Measurements from ENCODE around the gene RASA3.

RASA3 gene

DNA sequence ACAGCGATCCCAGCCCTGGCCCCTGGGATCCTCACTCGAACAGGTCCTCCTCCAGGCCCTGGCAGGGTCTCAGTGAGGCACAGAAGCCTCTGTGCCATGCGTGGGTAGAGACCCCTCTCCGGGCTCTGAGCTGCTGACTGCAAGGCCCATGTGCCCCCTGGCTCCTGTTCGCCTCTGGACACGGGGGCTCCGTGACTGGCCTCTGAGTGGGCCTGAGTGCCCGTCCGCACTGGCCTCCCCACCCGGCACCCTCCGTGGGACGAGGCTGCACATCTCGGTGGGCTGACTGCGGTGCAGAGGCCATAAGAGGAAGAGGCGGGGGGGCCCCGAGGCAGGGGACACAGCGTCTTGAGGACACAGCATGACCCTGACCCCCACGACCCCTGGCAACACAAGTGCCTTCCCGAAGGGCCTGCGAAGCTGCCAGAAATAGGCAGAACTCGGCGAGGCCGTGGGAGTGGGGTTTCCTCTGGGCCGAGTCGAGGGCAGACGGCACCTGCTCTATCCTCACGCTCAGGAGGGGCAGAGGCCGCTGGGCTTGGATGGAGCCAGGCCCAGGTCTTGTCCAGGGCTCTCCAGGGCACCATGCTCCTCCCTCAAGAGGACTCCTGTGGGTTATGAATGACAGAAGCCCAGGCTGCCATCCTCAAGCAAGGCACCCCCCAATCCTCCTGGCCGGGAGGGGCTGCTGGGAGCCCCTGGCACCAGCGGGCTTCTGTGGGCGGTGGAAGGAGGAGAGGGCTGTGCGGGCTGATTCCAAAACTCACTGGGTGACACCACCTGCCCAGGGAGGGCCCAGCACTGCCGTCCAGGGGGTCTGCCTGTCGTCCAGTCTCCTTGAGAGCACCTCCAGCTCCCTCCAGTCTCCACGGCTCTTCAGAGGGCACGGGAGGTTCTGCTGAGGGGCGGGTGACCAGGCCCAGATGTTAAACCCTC, 52.6 kb downstream of the RASA3 start:
- H3K27me3 ChIP-seq (ENCODE audit: insufficient read depth, poor library complexity, severe bottlenecking), result no peaks in the 10 kb centered on the region
- H3K4me3 ChIP-seq (replicated peaks; ENCODE audit: insufficient read depth, low read length), result no peak overlapping the region
- no peak overlapping the region for H3K27ac ChIP-seq (replicated peaks)
- TF ChIP-seq SPI1 (IDR thresholded peaks at IDR 0.05; ENCODE audit: borderline replicate concordance, low read depth) (no peak), POLR2AphosphoS5 (IDR thresholded peaks at IDR 0.05; ENCODE audit: low read depth) (no peak), GABPA (IDR thresholded peaks at IDR 0.05; ENCODE audit: low read depth) (no peak)
- TF ChIP-seq, protein P1, sequence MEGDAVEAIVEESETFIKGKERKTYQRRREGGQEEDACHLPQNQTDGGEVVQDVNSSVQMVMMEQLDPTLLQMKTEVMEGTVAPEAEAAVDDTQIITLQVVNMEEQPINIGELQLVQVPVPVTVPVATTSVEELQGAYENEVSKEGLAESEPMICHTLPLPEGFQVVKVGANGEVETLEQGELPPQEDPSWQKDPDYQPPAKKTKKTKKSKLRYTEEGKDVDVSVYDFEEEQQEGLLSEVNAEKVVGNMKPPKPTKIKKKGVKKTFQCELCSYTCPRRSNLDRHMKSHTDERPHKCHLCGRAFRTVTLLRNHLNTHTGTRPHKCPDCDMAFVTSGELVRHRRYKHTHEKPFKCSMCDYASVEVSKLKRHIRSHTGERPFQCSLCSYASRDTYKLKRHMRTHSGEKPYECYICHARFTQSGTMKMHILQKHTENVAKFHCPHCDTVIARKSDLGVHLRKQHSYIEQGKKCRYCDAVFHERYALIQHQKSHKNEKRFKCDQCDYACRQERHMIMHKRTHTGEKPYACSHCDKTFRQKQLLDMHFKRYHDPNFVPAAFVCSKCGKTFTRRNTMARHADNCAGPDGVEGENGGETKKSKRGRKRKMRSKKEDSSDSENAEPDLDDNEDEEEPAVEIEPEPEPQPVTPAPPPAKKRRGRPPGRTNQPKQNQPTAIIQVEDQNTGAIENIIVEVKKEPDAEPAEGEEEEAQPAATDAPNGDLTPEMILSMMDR (IDR thresholded peaks at IDR 0.05; ENCODE audit: insufficient read depth, low read length), result no peak
- TF ChIP-seq, protein P2, sequence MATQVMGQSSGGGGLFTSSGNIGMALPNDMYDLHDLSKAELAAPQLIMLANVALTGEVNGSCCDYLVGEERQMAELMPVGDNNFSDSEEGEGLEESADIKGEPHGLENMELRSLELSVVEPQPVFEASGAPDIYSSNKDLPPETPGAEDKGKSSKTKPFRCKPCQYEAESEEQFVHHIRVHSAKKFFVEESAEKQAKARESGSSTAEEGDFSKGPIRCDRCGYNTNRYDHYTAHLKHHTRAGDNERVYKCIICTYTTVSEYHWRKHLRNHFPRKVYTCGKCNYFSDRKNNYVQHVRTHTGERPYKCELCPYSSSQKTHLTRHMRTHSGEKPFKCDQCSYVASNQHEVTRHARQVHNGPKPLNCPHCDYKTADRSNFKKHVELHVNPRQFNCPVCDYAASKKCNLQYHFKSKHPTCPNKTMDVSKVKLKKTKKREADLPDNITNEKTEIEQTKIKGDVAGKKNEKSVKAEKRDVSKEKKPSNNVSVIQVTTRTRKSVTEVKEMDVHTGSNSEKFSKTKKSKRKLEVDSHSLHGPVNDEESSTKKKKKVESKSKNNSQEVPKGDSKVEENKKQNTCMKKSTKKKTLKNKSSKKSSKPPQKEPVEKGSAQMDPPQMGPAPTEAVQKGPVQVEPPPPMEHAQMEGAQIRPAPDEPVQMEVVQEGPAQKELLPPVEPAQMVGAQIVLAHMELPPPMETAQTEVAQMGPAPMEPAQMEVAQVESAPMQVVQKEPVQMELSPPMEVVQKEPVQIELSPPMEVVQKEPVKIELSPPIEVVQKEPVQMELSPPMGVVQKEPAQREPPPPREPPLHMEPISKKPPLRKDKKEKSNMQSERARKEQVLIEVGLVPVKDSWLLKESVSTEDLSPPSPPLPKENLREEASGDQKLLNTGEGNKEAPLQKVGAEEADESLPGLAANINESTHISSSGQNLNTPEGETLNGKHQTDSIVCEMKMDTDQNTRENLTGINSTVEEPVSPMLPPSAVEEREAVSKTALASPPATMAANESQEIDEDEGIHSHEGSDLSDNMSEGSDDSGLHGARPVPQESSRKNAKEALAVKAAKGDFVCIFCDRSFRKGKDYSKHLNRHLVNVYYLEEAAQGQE (IDR thresholded peaks at IDR 0.05; ENCODE audit: insufficient replicate concordance, low read depth), result no peak
- DNase-seq (ENCODE audit: low read depth in 1 of 2, low spot score in 1 of 2), result no peak

DNA sequence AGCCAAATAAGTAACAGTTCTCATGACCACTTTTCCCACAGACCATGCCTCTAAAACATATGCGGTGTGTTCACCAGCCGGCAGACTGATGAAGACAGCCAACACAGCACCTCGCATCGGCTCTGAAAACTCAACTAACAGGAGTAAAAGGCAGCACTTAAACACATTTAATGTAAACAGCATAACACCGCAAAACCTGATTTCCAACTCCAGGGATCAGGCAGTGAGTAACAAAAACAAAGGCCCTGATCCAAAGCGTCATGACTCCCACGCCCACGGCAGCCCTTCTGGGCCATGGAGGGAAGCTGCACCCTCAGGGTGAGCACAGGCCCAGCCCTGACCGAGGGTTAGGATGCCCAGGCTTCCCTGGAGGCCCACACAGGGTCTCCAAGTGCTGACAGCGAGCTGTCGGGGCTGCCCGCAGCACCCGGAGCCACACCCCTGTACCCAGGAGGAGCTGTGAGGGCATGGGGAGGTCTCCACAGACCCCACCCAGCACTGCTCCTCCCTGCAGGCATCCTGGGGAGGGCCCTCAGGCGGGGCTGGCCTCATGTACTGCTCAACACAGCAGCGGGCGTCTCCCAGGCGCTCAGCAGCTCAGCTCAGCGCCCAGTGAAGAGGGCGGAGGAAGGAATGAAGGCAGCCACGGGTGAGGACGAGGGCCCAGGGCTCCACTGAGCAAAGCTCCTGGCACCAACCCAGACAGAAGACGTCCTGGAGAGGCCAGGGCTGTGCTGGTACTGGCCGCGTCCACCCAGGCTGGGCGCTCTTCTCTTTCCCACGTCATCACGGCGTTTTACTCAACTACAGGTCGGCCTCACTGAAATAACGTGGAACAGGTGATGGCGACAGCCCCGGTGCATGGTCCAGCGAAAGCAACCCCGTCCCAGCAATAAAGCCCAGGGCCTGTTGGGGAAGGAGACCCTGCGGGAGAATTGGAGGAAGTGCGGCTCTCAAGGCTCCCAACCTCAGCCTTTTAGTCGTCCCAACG, 53.7 kb downstream of the RASA3 start:
- no peak for DNase-seq (ENCODE audit: low read depth in 1 of 2, low spot score in 1 of 2)
- H3K27me3 ChIP-seq (ENCODE audit: insufficient read depth, poor library complexity, severe bottlenecking), result no peaks in the 10 kb centered on the region
- no peak for TF ChIP-seq SPI1 (IDR thresholded peaks at IDR 0.05; ENCODE audit: borderline replicate concordance, low read depth)
- TF ChIP-seq, protein P1 (IDR thresholded peaks at IDR 0.05; ENCODE audit: insufficient read depth, low read length), result no peak
- no peak for TF ChIP-seq GABPA (IDR thresholded peaks at IDR 0.05; ENCODE audit: low read depth)
- TF ChIP-seq POLR2AphosphoS5 (IDR thresholded peaks at IDR 0.05; ENCODE audit: low read depth), result no peak
- TF ChIP-seq, protein P2 (IDR thresholded peaks at IDR 0.05; ENCODE audit: insufficient replicate concordance, low read depth), result no peak
- no peak overlapping the region for H3K4me3 ChIP-seq (replicated peaks; ENCODE audit: insufficient read depth, low read length)
- no peak overlapping the region for H3K27ac ChIP-seq (replicated peaks)

DNA sequence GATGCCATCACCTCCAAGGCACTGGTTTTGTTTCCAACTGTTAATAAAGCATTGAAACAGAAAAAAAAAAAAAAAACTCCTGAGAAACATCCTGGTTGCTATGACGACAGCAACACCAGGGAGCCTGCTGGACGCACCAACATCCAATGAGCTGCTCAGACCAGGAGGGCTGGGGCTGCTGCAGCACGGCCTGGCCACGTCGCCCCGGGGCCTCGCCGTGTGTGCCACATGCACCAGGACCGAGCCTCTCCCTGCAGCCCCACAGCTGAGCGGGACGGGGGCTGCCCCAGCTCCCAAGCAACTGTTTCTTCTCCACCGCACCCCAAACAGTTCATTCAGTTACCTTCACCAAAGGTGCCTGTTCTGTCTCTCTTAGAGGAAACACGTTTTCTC, 54.5 kb downstream of the RASA3 start:
- Histone ChIP-seq H3K27me3 (ENCODE audit: insufficient read depth, poor library complexity, severe bottlenecking) (no peaks in the 10 kb centered on the region), H3K4me3 (replicated peaks; ENCODE audit: insufficient read depth, low read length) (no peak overlapping the region), H3K27ac (replicated peaks) (no peak overlapping the region)
- TF ChIP-seq, protein P1 (IDR thresholded peaks at IDR 0.05; ENCODE audit: insufficient read depth, low read length), result no peak
- TF ChIP-seq SPI1 (IDR thresholded peaks at IDR 0.05; ENCODE audit: borderline replicate concordance, low read depth) (no peak), POLR2AphosphoS5 (IDR thresholded peaks at IDR 0.05; ENCODE audit: low read depth) (no peak), GABPA (IDR thresholded peaks at IDR 0.05; ENCODE audit: low read depth) (no peak)
- TF ChIP-seq, protein P2 (IDR thresholded peaks at IDR 0.05; ENCODE audit: insufficient replicate concordance, low read depth), result no peak
- no peak for DNase-seq (ENCODE audit: low read depth in 1 of 2, low spot score in 1 of 2)
